Fibroblast of lung (primary cell): Measurements from ENCODE around the gene RBM33.

ENCODE experiments used
- CTCF ChIP-seq, 2 donors: IDR thresholded peaks in 1 of 2; conservative IDR thresholded peaks in 1 of 2; 1 replicate in 1 of 2; 2 replicates in 1 of 2; pipeline ENCODE4 v1.5.1; 2011 to 2012; ENCODE audit warnings: low read length in 2 of 2, control low read depth in 1 of 2, inconsistent platforms in 1 of 2, low read depth in 1 of 2, mild to moderate bottlenecking in 1 of 2
- EZH2 ChIP-seq: IDR thresholded peaks from 2 replicates; pipeline ENCODE4 v1.5.1; 2012; ENCODE audit warnings: low read length, control low read depth, mild to moderate bottlenecking; ENCODE audit errors: missing control alignments

DNA sequence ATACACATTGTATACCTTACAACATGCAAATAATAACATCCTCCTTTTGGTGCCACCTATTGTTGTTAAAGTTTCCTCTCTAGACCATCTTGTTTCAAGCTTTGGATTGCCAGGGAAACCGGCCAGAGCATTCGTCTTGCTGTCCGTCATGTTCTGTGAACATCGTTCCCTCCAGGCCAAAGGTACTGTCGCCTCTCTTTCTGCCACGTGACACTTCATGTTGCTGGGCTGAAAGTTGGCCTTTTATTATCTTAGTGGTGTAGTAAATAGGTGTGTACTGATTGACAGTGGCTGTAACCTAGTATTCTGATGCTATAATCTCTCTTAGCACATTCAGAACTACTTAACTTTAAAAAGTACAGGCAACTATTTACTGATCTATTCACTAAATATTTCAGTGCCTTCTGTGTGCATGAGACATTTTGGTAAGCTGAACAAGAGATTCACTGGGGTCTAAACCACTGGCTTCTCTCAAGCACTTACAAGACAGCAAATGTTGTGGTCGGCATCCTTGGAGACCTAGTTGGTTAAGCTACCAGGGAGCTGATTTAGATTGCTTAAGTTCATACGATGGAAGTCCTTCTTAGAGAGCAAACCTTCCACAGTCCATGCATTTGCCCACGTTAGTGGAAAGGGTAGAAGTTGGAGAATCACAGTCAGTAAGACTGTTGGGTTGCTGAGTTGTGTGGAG is 115.4 kb downstream of the RBM33 start:
- TF ChIP-seq CTCF (conservative IDR thresholded peaks at IDR 0.05 in 1 of 2, IDR thresholded peaks at IDR 0.05 in 1 of 2; ENCODE audit: low read depth in 1 of 2, low read length in 2 of 2) (no peak), EZH2 (no peak)
